HepG2 (cell line): ENCODE results near the gene MBD4. TPM values are rescaled to one million over a fixed set of nuclear protein-coding genes. Genes with fewer than 3 reads are reported as not detected.

Source experiments
- AGO1 ChIP-seq: fragments of 200-400 bp; formaldehyde crosslinking; IDR thresholded peaks from 2 replicates; pipeline ENCODE4 v1.6.1; 2017; ENCODE audit warnings: mild to moderate bottlenecking, low read depth, low read length, moderate library complexity; ENCODE audit not compliant: poor library complexity, severe bottlenecking
- NCOA5 ChIP-seq: sonication (generic); formaldehyde crosslinking; IDR thresholded peaks from 2 replicates; pipeline ENCODE4 v1.4.0; 2020; ENCODE audit warnings: missing genetic modification reagents
- ZNF562 ChIP-seq: sonication (generic); formaldehyde crosslinking; IDR thresholded peaks from 2 replicates; pipeline ENCODE4 v1.8.0; 2022; ENCODE audit warnings: missing genetic modification reagents, borderline replicate concordance
- polyA plus RNA-seq, 8 experiments: library from polyadenylated mRNA; depleted of rRNA in 3 of 8; stranded (reverse) in 7 of 8; unstranded in 1 of 8; fragments of >200 nt; fragmentation: Illumina TruSeq in 4 of 8; extraction: Trizol in 4 of 8; gene quantifications; 2 replicates each; pipeline versions ENCODE4 v1.2.1 to v1.2.3, GENCODE V29; 2011 to 2016; ENCODE audit warnings: low read depth in 4 of 8, missing spikeins in 1 of 8, mixed read lengths in 1 of 8; ENCODE audit not compliant: insufficient read depth in 1 of 8
- total RNA-seq, 5 experiments: library from RNA; depleted of rRNA; stranded (reverse); fragments of >200 nt; fragmentation: Illumina TruSeq; extraction: Trizol; gene quantifications; 2 replicates each; pipeline ENCODE4 v1.2.3, GENCODE V29; 2016; ENCODE audit warnings: low read depth in 1 of 5
- TF ChIP-seq, protein P1 (sequence below): sonication (generic); formaldehyde crosslinking; IDR thresholded peaks from 2 replicates; pipeline ENCODE4 v1.5.0; 2020; ENCODE audit warnings: mild to moderate bottlenecking, missing genetic modification reagents, borderline replicate concordance

Gene MBD4
- total and polyA plus RNA-seq, 2 of the 13 experiments (the other 11 are each of a cell fraction or from before 2014, with no cell fraction given), result 14.9 to 25.3 TPM

DNA sequence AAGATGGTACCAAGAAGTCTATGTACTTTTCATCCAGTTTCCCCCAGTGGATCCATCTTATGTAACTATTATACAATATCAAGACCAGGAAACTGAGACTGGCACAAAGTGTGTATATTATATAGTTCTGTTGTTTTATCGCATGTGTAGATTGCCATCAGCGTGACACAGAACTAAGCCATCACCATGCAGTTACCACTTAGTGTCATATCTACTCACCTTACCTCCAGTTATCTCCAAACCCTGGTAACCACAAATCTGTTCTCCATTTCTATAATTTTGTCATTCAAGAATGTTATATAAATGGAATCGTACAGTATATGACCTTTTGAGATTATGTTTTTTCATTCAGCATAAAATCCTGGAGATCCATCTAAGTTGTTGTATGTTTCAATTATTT, 23.3 kb upstream of the MBD4 start (continued):
- TF ChIP-seq, protein P1, sequence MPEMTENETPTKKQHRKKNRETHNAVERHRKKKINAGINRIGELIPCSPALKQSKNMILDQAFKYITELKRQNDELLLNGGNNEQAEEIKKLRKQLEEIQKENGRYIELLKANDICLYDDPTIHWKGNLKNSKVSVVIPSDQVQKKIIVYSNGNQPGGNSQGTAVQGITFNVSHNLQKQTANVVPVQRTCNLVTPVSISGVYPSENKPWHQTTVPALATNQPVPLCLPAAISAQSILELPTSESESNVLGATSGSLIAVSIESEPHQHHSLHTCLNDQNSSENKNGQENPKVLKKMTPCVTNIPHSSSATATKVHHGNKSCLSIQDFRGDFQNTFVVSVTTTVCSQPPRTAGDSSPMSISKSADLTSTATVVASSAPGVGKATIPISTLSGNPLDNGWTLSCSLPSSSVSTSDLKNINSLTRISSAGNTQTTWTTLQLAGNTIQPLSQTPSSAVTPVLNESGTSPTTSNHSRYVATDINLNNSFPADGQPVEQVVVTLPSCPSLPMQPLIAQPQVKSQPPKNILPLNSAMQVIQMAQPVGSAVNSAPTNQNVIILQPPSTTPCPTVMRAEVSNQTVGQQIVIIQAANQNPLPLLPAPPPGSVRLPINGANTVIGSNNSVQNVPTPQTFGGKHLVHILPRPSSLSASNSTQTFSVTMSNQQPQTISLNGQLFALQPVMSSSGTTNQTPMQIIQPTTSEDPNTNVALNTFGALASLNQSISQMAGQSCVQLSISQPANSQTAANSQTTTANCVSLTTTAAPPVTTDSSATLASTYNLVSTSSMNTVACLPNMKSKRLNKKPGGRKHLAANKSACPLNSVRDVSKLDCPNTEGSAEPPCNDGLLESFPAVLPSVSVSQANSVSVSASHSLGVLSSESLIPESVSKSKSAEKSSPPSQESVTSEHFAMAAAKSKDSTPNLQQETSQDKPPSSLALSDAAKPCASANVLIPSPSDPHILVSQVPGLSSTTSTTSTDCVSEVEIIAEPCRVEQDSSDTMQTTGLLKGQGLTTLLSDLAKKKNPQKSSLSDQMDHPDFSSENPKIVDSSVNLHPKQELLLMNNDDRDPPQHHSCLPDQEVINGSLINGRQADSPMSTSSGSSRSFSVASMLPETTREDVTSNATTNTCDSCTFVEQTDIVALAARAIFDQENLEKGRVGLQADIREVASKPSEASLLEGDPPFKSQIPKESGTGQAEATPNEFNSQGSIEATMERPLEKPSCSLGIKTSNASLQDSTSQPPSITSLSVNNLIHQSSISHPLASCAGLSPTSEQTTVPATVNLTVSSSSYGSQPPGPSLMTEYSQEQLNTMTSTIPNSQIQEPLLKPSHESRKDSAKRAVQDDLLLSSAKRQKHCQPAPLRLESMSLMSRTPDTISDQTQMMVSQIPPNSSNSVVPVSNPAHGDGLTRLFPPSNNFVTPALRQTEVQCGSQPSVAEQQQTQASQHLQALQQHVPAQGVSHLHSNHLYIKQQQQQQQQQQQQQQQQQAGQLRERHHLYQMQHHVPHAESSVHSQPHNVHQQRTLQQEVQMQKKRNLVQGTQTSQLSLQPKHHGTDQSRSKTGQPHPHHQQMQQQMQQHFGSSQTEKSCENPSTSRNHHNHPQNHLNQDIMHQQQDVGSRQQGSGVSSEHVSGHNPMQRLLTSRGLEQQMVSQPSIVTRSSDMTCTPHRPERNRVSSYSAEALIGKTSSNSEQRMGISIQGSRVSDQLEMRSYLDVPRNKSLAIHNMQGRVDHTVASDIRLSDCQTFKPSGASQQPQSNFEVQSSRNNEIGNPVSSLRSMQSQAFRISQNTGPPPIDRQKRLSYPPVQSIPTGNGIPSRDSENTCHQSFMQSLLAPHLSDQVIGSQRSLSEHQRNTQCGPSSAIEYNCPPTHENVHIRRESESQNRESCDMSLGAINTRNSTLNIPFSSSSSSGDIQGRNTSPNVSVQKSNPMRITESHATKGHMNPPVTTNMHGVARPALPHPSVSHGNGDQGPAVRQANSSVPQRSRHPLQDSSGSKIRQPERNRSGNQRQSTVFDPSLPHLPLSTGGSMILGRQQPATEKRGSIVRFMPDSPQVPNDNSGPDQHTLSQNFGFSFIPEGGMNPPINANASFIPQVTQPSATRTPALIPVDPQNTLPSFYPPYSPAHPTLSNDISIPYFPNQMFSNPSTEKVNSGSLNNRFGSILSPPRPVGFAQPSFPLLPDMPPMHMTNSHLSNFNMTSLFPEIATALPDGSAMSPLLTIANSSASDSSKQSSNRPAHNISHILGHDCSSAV, result no peak
- TF ChIP-seq ZNF562 (no peak), AGO1 (no peak), NCOA5 (CRISPR knock-in tag) (no peak)
- TF ChIP-seq, all 625 proteins: peak for 0
